Transverse colon (tissue), 4 donors: ENCODE data around the gene ATP6V0E1.

ENCODE experiments used
- POLR2AphosphoS5 ChIP-seq, 3 donors: sonication (generic); formaldehyde crosslinking; IDR thresholded peaks; one replicate each; pipeline ENCODE4 v1.6.1; 2016; ENCODE audit warnings: antibody characterized with exemption in 3 of 3
- TF ChIP-seq, protein P1 (sequence below), 5 experiments: fragments of 200-600 bp in 3 of 5; fragments of 450-650 bp in 2 of 5; sonication (generic) in 3 of 5; IDR thresholded peaks; 1 replicate in 2 of 5; 2 replicates in 3 of 5; pipeline ENCODE4 v1.5.1; 2016 to 2017; ENCODE audit warnings: antibody characterized with exemption in 5 of 5, inconsistent platforms in 3 of 5, mild to moderate bottlenecking in 2 of 5, moderate library complexity in 1 of 5

DNA sequence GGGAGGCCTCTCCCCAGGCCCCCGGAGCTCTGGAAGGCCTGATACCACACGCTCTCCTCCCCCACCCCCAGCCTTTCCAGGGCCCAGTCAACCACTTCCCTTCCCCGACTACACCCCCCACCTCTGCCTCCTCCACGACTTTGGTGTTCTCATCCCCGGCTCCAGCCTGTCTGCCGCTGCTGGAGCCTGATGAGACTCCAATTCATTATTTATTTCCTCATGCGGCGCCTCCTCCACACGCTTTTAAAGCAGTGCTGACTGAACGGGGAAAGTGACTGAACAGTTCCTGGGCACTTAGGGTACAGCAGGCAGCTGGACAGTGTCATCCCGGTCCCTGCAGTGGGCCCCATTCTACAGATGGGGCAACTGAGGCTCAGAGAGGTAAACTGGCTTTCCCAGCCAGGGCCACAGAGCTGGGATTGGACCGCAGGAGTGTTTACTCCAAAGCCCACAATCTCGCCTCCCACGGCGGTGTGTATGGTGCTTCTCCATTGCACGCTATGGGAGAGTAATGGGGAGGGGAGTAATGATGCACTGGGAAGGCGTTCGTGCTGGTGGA lies 40.2 kb upstream of the ATP6V0E1 start:
- no peak for TF ChIP-seq POLR2AphosphoS5 (IDR thresholded peaks at IDR 0.05)
- TF ChIP-seq, protein P1, sequence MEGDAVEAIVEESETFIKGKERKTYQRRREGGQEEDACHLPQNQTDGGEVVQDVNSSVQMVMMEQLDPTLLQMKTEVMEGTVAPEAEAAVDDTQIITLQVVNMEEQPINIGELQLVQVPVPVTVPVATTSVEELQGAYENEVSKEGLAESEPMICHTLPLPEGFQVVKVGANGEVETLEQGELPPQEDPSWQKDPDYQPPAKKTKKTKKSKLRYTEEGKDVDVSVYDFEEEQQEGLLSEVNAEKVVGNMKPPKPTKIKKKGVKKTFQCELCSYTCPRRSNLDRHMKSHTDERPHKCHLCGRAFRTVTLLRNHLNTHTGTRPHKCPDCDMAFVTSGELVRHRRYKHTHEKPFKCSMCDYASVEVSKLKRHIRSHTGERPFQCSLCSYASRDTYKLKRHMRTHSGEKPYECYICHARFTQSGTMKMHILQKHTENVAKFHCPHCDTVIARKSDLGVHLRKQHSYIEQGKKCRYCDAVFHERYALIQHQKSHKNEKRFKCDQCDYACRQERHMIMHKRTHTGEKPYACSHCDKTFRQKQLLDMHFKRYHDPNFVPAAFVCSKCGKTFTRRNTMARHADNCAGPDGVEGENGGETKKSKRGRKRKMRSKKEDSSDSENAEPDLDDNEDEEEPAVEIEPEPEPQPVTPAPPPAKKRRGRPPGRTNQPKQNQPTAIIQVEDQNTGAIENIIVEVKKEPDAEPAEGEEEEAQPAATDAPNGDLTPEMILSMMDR (IDR thresholded peaks at IDR 0.05) = no peak
